Fibroblast of lung (primary cell): ENCODE measurements around the gene FUT8. TPM values are rescaled to one million over a fixed set of nuclear protein-coding genes. Genes with fewer than 3 reads are reported as not detected.

Source experiments
- DNase-seq, 2 donors: peaks; one replicate each; pipeline versions ENCODE4 v3.0.0 to v3.0.0-alpha.2; 2010; ENCODE audit warnings: low read depth in 2 of 2
- H2AFZ ChIP-seq: 2 replicates; pipeline ENCODE4 v1.5.1; 2012; ENCODE audit warnings: low read length, control low read depth, inconsistent platforms
- H3K27ac ChIP-seq: 2 replicates; pipeline ENCODE4 v1.5.1; 2011; ENCODE audit warnings: low read length, control low read depth; ENCODE audit not compliant: insufficient read depth
- H3K27me3 ChIP-seq: 2 replicates; pipeline ENCODE4 v1.5.1; 2011; ENCODE audit warnings: mild to moderate bottlenecking, low read length; ENCODE audit not compliant: control insufficient read depth, insufficient read depth
- H3K36me3 ChIP-seq: 2 replicates; pipeline ENCODE4 v1.5.1; 2011; ENCODE audit warnings: low read length; ENCODE audit not compliant: control insufficient read depth, insufficient read depth
- H3K4me1 ChIP-seq: 2 replicates; pipeline ENCODE4 v1.5.1; 2011; ENCODE audit warnings: low read length; ENCODE audit not compliant: control insufficient read depth, insufficient read depth; ENCODE audit errors: extremely low read depth
- H3K4me2 ChIP-seq: 2 replicates; pipeline ENCODE4 v1.5.1; 2011; ENCODE audit warnings: low read length, control low read depth; ENCODE audit not compliant: insufficient read depth; ENCODE audit errors: extremely low read depth
- H3K4me3 ChIP-seq, 4 experiments: fragments of 200-600 bp in 1 of 4; sonication (generic) in 1 of 4; replicated peaks in 1 of 4; 2 replicates each; pipeline ENCODE4 v1.5.1; 2011 to 2016; ENCODE audit warnings: low read length in 4 of 4, low read depth in 3 of 4, mild to moderate bottlenecking in 3 of 4, control low read depth in 2 of 4, inconsistent platforms in 1 of 4, mixed read lengths in 1 of 4; ENCODE audit not compliant: insufficient read depth in 1 of 4; ENCODE audit errors: control extremely low read depth in 1 of 4
- H3K79me2 ChIP-seq: 2 replicates; pipeline ENCODE4 v1.5.1; 2012; ENCODE audit warnings: mild to moderate bottlenecking, low read length, inconsistent platforms; ENCODE audit not compliant: control insufficient read depth, insufficient read depth
- H3K9ac ChIP-seq: 2 replicates; pipeline ENCODE4 v1.5.1; 2011; ENCODE audit warnings: mild to moderate bottlenecking, low read length, control low read depth; ENCODE audit not compliant: insufficient read depth
- H3K9me3 ChIP-seq: 2 replicates; pipeline ENCODE4 v1.5.1; 2012; ENCODE audit warnings: low read depth, low read length; ENCODE audit not compliant: control insufficient read depth, insufficient read depth
- H4K20me1 ChIP-seq: 2 replicates; pipeline ENCODE4 v1.5.1; 2011; ENCODE audit warnings: low read length; ENCODE audit not compliant: control insufficient read depth, insufficient read depth; ENCODE audit errors: extremely low read depth
- CTCF ChIP-seq, 2 donors: IDR thresholded peaks in 1 of 2; conservative IDR thresholded peaks in 1 of 2; 1 replicate in 1 of 2; 2 replicates in 1 of 2; pipeline ENCODE4 v1.5.1; 2011 to 2012; ENCODE audit warnings: low read length in 2 of 2, control low read depth in 1 of 2, inconsistent platforms in 1 of 2, low read depth in 1 of 2, mild to moderate bottlenecking in 1 of 2
- EZH2 ChIP-seq: IDR thresholded peaks from 2 replicates; pipeline ENCODE4 v1.5.1; 2012; ENCODE audit warnings: low read length, control low read depth, mild to moderate bottlenecking; ENCODE audit errors: missing control alignments
- polyA plus RNA-seq, 2 donors: library from polyadenylated mRNA; depleted of rRNA in 1 of 2; stranded (reverse) in 1 of 2; unstranded in 1 of 2; fragments of >200 nt; gene quantifications; 2 replicates each; pipeline ENCODE4 v1.2.1, GENCODE V29; 2011 to 2012; ENCODE audit warnings: missing spikeins in 1 of 2
- total RNA-seq: library from RNA; depleted of rRNA; stranded (reverse); fragments of >200 nt; gene quantifications from 2 replicates; pipeline ENCODE4 v1.2.1, GENCODE V29; 2014

FUT8 gene
- total and polyA plus RNA-seq, 2 donors (not counting 1 experiment from before 2014, with no cell fraction given) = 51.4 to 95.8 TPM

- DNase-seq = no peak
- no peak overlapping the region for H3K9ac ChIP-seq
- H4K20me1 ChIP-seq = no peaks in the 10 kb centered on the region
- H3K9me3 ChIP-seq = no peaks in the 10 kb centered on the region
- H2AFZ ChIP-seq = no peak overlapping the region
- H3K4me2 ChIP-seq = no peak overlapping the region
- no peak for TF ChIP-seq CTCF (conservative IDR thresholded peaks at IDR 0.05 in 1 of 2, IDR thresholded peaks at IDR 0.05 in 1 of 2; ENCODE audit: low read depth in 1 of 2, low read length in 2 of 2)
- TF ChIP-seq EZH2 = no peak
- H3K4me3 ChIP-seq = no peak overlapping the region
- H3K4me1 ChIP-seq = no peaks in the 10 kb centered on the region
- H3K27me3 ChIP-seq = no peaks in the 10 kb centered on the region
- H3K79me2 ChIP-seq = no peaks in the 10 kb centered on the region
- no peaks in the 10 kb centered on the region for H3K36me3 ChIP-seq
- no peak overlapping the region for H3K27ac ChIP-seq
Observed at GRCh38 chr14:65531148-65531547, 118.6 kb downstream of the FUT8 start.

- Histone ChIP-seq H4K20me1 (no peaks in the 10 kb centered on the region), H3K4me2 (no peak overlapping the region), H3K27me3 (no peaks in the 10 kb centered on the region), H3K9me3 (no peaks in the 10 kb centered on the region), H2AFZ (no peak overlapping the region), H3K27ac (no peak overlapping the region), H3K4me1 (no peaks in the 10 kb centered on the region), H3K9ac (no peak overlapping the region), H3K4me3 (no peak overlapping the region), H3K36me3 (no peaks in the 10 kb centered on the region), H3K79me2 (peaks cover 2% of the 10 kb centered on the region)
- DNase-seq = no peak
- TF ChIP-seq CTCF (conservative IDR thresholded peaks at IDR 0.05 in 1 of 2, IDR thresholded peaks at IDR 0.05 in 1 of 2; ENCODE audit: low read depth in 1 of 2, low read length in 2 of 2) (no peak), EZH2 (no peak)
Observed at GRCh38 chr14:65533736-65534404, 121.3 kb downstream of the FUT8 start.

- Histone ChIP-seq H3K79me2 (peaks cover 2% of the 10 kb centered on the region), H3K9ac (no peak overlapping the region), H3K4me2 (no peak overlapping the region), H3K36me3 (no peaks in the 10 kb centered on the region), H3K27me3 (no peaks in the 10 kb centered on the region), H3K4me1 (no peaks in the 10 kb centered on the region), H3K27ac (no peak overlapping the region), H4K20me1 (no peaks in the 10 kb centered on the region), H2AFZ (no peak overlapping the region), H3K4me3 (no peak overlapping the region), H3K9me3 (no peaks in the 10 kb centered on the region)
- no peak for TF ChIP-seq CTCF (conservative IDR thresholded peaks at IDR 0.05 in 1 of 2, IDR thresholded peaks at IDR 0.05 in 1 of 2; ENCODE audit: low read depth in 1 of 2, low read length in 2 of 2)
- no peak for TF ChIP-seq EZH2
- no peak for DNase-seq
Observed at GRCh38 chr14:65536781-65537423, 124.4 kb downstream of the FUT8 start.
